ENCODE measurements around the gene CLEC5A.

GRCh38 chr7:141974831-141975230 lies 28.1 kb upstream of the CLEC5A start:
- no peak for TF ChIP-seq ZNF248 (tag by site-specific recombination; IDR thresholded peaks at IDR 0.05)
- TF ChIP-seq ZNF341 (tag by site-specific recombination; IDR thresholded peaks at IDR 0.05; ENCODE audit: low read depth): no peak
- no peak for TF ChIP-seq ZNF692 (tag by site-specific recombination; IDR thresholded peaks at IDR 0.05)
- TF ChIP-seq ZNF549 (tag by site-specific recombination; IDR thresholded peaks at IDR 0.05): no peak
- TF ChIP-seq ZNF311 (tag by site-specific recombination; IDR thresholded peaks at IDR 0.05; ENCODE audit: borderline replicate concordance): no peak
- 0 out of 2 replicates have a peak, but pooled peaks have one; percentile 30 for TF ChIP-seq CTCF (tag by site-specific recombination; IDR thresholded peaks at IDR 0.05)

Measured in HEK293 (cell line).